SKM-1 treated with dmso at 0.1 percent for 144 hours (cell line): ENCODE measurements around the gene LGALS3BP.

Source experiments
- DNase-seq: peaks from one replicate; lab custom pipeline; 2025; ENCODE audit not compliant: unreplicated experiment; lab: John Stamatoyannopoulos, UW

Gene LGALS3BP

DNA sequence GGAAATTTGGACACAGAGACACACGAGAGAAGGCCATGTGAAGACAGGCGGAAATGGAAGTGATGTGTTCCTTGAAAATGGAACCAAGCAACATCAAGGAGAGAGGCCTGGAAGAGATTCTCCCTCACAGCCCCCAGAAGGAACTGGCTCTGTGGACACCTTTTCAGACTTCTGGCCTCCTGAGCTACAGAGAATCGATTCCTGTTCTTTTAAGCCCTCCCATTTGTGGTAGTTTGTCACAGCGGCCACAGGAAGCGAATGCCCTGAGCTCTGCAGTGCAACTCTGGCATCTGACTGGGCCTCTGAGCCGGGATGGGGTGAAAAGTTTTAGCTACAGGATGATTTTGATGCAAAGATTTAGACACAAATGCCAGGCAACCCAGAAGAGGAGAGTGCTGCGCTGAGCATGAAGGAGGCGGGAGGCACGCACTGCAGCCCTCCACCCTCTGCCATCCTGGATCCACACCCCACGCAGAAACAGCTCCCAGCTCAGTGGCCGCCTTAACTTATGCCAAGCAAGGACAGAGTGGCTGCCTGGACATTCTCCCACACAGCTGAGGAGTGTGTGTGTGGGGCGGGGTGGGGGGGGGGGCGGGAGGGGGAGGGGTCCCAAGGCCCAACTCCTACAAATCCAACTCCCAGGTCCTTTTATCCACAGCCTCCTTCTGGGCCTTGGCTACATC, 56.8 kb downstream of the LGALS3BP start:
- DNase-seq: peak; percentile 30

DNA sequence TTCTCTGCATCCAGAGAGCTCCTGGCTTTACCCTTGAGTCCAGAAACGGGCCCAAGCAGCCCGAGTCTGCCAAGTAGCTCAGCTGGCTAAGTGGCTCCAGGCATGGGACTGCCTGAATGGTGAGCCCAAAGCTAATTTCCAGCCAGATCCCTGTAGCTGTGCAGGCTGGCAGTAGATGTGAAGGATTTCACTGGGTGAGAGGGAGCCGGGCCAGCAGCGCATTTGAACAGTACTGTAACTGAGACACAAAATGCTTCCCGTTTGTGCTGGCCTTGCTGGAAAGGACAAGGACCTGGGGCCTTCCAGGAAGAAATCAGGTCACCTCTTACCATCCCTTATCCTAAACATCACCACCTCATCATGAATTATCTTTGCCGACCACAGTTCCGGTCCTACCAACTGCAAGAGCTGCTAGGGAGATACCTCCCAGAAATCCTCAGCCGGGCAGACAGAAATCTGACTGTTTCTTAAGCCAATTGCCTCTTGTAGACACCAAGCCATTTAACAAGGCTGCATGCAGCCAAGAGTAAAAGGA, 58.2 kb downstream of the LGALS3BP start:
- no peak for DNase-seq
